Inflammatory macrophage treated with lipopolysaccharide for 1 hour (primary cell): ENCODE results near the gene PLA2G4E.
A peak's percentile ranks its signal among the peaks of the same experiment; 100 is the strongest.

ENCODE experiments used
- DNase-seq, 2 donors: peaks; one replicate each; pipeline ENCODE4 v3.0.0-alpha.2; 2020 to 2022

The PLA2G4E gene, protein sequence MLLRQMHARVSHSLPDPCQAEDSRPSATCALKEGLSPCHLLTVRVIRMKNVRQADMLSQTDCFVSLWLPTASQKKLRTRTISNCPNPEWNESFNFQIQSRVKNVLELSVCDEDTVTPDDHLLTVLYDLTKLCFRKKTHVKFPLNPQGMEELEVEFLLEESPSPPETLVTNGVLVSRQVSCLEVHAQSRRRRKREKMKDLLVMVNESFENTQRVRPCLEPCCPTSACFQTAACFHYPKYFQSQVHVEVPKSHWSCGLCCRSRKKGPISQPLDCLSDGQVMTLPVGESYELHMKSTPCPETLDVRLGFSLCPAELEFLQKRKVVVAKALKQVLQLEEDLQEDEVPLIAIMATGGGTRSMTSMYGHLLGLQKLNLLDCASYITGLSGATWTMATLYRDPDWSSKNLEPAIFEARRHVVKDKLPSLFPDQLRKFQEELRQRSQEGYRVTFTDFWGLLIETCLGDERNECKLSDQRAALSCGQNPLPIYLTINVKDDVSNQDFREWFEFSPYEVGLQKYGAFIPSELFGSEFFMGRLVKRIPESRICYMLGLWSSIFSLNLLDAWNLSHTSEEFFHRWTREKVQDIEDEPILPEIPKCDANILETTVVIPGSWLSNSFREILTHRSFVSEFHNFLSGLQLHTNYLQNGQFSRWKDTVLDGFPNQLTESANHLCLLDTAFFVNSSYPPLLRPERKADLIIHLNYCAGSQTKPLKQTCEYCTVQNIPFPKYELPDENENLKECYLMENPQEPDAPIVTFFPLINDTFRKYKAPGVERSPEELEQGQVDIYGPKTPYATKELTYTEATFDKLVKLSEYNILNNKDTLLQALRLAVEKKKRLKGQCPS

DNA sequence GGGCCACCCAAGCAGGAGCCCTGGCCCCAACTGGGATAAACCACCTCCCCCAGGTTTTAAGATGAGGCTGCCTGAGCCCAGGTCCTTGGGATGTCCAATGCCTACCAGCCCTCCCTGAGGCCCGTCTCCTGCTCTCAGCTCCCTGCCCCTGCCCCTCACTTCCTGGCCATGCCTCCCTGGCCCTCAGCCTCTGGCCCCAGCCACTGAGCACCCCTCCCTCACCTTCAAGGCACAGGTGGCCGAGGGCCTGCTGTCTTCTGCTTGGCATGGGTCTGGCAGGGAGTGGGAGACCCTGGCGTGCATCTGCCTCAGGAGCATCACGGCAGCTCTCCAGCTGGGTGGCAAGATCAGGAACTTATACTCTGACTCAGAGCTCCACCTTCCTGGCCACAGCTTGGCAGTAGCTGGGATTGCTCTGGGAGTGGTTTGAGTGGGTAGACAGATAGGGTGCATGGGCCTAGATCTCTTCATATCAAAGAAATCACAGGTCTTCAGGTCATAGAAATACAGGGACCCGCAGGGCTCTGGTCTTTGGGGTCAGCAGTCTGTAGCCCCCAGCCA is at the start of gene PLA2G4E:
Gene PLA2G4E, minus strand, starts transcription at position 330 of the 561 bp plus-strand sequence. Its CDS starts 12 bp downstream, at position 318.
- no peak for DNase-seq

GRCh38 chr15:42070279-42070975 is 49.6 kb upstream of the PLA2G4E start:
- DNase-seq, result no peak

DNA sequence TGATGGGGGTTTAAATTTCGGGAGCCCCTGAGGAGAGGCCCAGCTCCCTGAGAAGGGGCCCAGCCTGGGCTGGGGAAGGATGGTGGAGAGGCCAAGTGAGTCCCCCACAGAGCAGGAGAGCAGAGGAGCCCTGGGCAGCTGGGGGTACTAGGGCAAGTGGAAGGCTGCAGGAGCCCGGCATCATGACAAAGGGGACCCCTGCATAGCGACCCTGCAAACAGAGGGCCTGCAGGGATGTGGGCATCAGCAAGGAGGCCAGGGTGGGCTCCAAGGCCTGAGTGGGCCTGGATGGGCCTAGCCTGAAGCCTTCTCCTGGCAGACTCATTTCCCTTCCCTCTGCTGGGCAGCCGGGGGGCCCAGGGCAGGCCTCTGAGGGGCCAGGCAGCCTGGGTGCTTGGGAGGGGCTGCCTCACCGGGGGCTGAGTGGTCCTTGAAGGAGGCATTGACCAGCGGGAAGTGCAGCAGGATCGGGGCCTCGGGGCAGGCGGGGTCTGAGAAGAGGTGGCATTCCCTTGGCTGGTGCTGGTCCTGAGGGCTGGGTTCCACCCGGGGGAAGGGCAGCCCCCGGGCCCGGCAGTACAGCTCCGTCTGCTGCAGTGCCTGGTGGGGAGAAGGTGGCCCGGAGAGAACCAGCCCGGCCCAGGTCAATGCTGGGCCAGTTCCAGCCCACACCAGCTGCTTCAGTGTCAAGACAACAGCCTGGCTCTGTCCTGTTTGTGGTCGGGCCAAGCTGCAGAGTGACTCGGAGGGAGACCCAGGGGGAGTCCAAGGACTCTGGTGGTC is 48.8 kb upstream of the PLA2G4E start:
- DNase-seq, result no peak

GRCh38 chr15:42069025-42069424 is 48.2 kb upstream of the PLA2G4E start:
- DNase-seq, result no peak

- DNase-seq, result no peak
Measured at GRCh38 chr15:42068601-42069000, 47.8 kb upstream of the PLA2G4E start.

DNA sequence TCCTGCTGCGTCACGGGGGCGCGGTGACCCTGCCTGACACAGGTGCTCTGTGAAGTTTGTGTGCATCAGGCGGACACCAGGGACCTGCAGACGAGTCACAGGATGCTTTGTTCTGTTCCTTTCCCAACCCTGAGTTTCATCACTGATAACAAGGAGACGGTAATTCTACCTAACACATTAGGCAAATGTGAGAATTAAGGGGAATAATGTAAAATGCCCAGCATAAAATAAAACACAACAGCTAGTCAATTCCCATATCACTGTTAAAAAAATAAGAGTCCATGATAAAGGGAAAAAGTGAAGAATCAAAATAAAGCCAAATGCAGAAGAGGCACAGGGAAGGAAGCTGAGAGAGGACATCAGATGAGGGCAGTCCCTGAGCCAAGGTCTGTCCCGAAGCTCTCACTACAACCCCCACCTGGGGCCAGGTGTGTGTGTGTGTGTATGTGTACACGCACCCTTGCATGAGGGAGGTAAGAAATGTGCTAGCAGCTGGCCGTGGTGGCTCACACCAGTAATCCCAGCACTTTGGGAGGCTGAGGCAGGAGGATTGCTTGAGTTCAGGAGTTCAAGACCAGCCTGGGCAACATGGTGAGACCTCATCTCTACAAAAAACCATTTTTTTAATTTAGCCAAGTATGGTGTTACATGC is 46.0 kb upstream of the PLA2G4E start:
- no peak for DNase-seq

DNA sequence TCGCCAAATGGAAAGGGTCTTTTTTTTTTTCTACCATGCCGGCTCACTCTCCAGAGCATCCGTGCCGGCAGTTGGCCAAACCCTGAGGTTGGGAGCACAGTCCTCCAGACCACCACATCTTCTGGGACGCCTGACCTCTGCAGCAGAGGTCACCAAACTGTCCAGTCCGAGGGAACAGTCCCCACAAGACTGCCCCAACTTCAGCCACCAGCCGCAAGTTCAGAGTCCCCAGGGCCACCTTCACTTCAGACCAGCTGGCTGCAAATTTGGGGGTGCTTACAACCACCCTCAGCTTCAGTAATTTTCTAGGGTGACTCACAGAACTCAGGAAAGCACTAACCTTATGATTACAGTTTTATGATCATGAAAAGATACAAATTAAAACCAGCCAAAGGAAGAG is 44.6 kb upstream of the PLA2G4E start:
- DNase-seq, result no peak

GRCh38 chr15:42065033-42065432 is 44.2 kb upstream of the PLA2G4E start:
- no peak for DNase-seq

- no peak for DNase-seq
Measured at GRCh38 chr15:42064271-42064670, 43.4 kb upstream of the PLA2G4E start.

DNA sequence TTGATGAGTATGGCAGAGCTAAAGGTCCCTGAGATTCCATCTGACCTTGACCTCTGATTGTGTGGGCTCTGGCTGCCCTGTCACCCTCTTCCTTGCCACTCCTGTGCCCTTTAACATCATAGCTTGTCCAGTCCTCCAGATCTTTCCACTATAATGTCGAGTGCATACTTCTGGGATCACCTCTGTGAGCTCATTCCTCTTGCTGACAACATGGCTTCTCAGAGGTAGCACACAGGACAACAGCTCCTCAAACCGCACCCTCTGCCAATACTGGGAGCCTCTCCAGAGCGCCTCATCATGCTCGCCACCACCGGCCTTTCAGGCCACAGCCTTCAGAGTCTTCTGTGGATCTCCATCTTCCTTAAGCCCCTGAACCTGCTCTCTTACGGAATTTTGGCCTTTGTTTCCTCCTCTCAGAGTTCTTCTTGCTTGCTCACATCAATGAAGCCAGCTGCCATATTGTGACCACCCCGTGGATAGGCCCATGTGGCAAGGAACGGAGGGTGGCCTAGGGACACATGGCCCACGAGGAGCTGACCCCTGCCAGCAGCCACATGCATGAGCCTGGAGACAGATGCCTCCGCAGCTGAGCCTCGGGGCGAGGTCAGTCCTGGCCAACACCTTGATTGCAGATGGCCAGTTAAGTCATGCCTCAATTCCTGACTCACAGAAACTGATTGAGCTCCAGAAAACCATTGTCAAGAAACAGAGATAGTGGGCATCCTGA is 42.4 kb upstream of the PLA2G4E start:
- DNase-seq, result no peak

DNA sequence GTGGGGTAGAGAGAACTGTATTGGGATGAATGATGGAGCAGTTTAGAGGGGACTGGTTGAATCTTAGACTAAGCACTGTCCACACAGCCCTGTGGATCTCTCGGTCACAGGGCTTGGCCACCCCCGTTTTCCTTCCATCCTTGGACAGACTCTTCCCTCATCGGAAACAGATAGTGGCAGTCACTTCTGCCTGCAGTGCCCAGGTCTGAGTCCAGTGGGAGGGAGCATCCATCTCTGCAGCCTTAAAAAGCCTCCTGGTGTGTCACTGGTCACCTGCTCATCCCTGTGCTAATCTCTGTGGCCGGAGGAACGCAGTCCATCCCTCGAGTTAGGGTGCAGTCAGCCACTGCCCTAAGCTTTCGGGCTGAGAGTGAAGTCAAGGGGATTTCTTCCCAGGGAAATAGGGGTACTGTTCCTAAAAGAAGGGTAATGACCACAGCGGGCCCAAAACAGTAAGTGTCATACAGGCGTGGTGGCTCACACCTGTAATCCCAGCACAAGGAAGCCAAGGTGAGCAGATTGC is 41.5 kb upstream of the PLA2G4E start:
- no peak for DNase-seq

- no peak for DNase-seq
Measured at GRCh38 chr15:42060797-42061196, 40.0 kb upstream of the PLA2G4E start.

DNA sequence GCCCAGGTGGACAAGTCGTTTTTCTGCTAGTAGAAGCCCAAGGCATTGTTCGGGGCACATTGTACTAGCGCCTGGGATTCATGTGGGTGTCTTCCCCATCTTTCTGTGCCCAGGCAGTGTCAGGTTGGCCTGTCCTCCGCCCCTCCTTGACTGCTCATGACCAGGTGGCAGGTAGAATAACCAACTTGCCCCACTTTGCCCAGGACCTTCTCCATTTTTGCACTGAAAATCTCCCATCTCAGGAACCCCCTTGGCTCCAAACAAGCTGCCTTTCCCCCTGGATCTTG is 39.6 kb upstream of the PLA2G4E start:
- no peak for DNase-seq

DNA sequence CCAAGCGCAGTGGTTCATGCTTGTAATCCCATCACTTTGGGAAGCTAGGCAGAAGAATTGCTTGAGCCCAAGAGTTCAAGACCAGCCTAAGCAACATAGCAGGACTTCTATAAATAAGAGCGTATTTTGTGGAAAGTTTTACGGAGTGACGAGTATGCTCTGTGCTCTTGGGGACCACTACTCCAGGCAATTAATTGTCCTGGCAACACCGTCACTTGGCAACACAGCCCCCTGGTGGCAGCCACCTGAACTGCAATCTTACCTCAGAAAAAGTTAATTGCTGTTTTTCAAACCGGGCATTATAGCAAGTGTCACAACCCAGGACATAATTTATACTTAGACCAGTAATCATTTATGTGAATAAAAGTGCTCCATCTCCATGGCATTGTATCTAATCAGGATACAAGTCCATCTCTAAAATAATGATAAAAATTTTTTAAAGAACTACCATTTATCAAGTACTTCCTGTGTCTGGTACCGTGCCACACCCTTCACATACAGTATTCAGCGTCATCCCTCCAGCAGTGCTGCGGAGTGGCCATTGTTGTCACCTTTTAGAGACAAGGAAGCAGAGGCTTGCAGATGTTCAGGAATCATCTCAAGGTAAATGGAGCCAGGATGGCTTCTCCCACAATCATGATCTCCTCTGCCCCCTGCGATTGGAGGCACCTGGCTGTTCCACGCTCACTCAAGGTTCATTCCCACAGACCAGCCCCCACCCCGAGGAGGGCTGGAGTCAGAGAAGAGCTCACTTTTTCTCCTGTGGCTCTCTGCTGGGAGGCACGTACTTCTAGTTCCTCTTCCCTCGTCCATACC is 39.0 kb upstream of the PLA2G4E start:
- peak in 1 of 2 donors; percentile 86 for DNase-seq

GRCh38 chr15:42058791-42059190 is 37.9 kb upstream of the PLA2G4E start:
- no peak for DNase-seq

- no peak for DNase-seq
Measured at GRCh38 chr15:42057799-42058646, 37.2 kb upstream of the PLA2G4E start.

- peak; percentile 58 to 63 for DNase-seq
Measured at GRCh38 chr15:42056934-42057798, 36.3 kb upstream of the PLA2G4E start.

DNA sequence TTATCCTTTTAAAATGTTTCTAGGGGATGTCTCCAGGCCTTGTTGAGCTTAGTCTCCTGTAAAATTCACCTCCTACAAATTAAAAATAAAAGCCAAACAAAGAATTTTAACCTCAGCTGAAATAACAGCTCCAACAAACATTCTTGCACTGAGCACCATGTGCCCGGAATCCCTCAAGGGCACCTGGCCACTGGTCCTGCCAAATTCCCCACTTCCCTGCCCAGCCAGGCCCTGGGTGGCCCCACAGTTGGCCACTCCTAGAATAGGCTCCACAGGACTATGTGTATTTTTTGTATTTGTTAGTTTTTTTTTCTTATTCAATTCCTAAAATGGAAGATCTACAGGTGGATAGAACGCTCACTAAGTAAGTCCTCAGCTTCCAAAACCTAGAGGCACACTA is 33.1 kb upstream of the PLA2G4E start:
- no peak for DNase-seq
